Measurements from ENCODE around the gene NRBF2. TPM values are rescaled to one million over a fixed set of nuclear protein-coding genes. Genes with fewer than 3 reads are reported as not detected.

The NRBF2 gene
- total and polyA plus RNA-seq, 2 experiments from 2014 or later = 22.9 to 38.3 TPM

DNA sequence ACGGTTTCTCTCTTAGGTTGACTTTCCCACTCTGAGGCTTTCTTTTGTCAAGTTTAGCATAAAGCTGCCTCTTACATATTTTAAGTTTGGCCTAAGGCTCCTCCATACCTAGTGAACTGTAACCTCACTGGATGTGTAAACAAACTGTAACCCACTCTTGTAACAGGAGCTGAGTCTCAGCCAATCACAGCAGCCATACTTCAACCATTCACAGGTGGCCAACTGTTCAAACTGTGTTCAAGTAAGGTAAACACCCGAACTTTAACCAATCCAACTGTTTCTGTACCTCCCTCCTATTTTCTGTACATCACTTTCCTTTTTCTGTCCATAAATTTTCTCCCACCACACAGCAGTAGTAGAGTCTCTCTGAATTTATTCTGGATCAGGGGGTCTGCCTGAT lies 7.7 kb upstream of the NRBF2 start:
- Histone ChIP-seq H3K79me2 (replicated peaks; ENCODE audit: insufficient read depth) (no peaks in the 10 kb centered on the region), H3K27me3 (ENCODE audit: insufficient read depth) (no peaks in the 10 kb centered on the region), H3F3A (replicated peaks; ENCODE audit: low read depth) (no peaks in the 10 kb centered on the region), H3K4me3 (no peak overlapping the region), H3K9me2 (ENCODE audit: insufficient read depth) (peaks cover 5% of the 10 kb centered on the region), H3K4me2 (no peak overlapping the region), H4K20me1 (replicated peaks; ENCODE audit: insufficient read depth) (no peaks in the 10 kb centered on the region), H3K36me3 (ENCODE audit: insufficient read depth) (no peaks in the 10 kb centered on the region), H3K4me1 (ENCODE audit: insufficient read depth) (no peaks in the 10 kb centered on the region), H2AFZ (0 out of 2 replicates have a peak overlapping the region, but pooled peaks have one; percentile 6), H3K27ac (ENCODE audit: low read depth) (no peak overlapping the region)
- TF ChIP-seq CREB1 (CRISPR knock-in tag; IDR thresholded peaks at IDR 0.05; ENCODE audit: low read depth) = no peak
- TF ChIP-seq STAT1 (IDR thresholded peaks at IDR 0.05; ENCODE audit: unreplicated experiment) = no peak
- TF ChIP-seq, protein P1, sequence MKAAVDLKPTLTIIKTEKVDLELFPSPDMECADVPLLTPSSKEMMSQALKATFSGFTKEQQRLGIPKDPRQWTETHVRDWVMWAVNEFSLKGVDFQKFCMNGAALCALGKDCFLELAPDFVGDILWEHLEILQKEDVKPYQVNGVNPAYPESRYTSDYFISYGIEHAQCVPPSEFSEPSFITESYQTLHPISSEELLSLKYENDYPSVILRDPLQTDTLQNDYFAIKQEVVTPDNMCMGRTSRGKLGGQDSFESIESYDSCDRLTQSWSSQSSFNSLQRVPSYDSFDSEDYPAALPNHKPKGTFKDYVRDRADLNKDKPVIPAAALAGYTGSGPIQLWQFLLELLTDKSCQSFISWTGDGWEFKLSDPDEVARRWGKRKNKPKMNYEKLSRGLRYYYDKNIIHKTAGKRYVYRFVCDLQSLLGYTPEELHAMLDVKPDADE (IDR thresholded peaks at IDR 0.05) = no peak
- TF ChIP-seq REST (IDR thresholded peaks at IDR 0.05; ENCODE audit: unreplicated experiment) = no peak
- Mint-ChIP-seq H3K4me3 (no peak overlapping the region), H3K27ac (no peak overlapping the region), H3K4me1 (peaks cover 6% of the 10 kb centered on the region), H3K9me3 (peaks cover 16% of the 10 kb centered on the region), H3K27me3 (ENCODE audit: insufficient read depth, low read depth, poor library complexity) (no peaks in the 10 kb centered on the region), H3K36me3 (ENCODE audit: low read depth) (peaks cover 4% of the 10 kb centered on the region)
- DNase-seq (ENCODE audit: low spot score) = no peak
- ATAC-seq = no peak

DNA sequence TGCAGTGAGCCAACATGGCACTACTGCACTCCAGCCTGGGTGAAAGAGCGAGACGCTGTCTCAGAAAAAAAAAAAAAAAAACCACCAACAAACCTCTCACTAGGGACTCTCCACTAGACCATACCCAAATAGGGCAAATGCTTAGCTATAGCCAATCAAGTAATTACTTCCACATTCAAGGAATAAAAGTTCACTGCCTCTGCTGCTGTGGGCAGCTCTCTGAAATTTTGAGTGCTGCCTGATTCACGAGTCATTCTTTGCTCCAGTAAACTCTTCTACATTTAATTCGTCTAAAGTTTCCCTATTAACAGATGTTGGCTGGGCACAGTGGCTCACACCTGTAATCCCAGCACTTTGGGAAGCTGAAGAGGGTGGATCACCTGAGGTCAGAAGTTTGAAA lies 4.7 kb upstream of the NRBF2 start:
- Histone ChIP-seq H3K36me3 (ENCODE audit: insufficient read depth) (no peaks in the 10 kb centered on the region), H3K4me3 (no peak overlapping the region), H3F3A (replicated peaks; ENCODE audit: low read depth) (no peaks in the 10 kb centered on the region), H2AFZ (peak overlapping the region; percentile 74; the same call in 1 of the 2 replicates), H4K20me1 (replicated peaks; ENCODE audit: insufficient read depth) (no peaks in the 10 kb centered on the region), H3K9me2 (ENCODE audit: insufficient read depth) (peaks cover 18% of the 10 kb centered on the region), H3K4me1 (ENCODE audit: insufficient read depth) (no peaks in the 10 kb centered on the region), H3K27ac (ENCODE audit: low read depth) (no peak overlapping the region), H3K27me3 (ENCODE audit: insufficient read depth) (no peaks in the 10 kb centered on the region), H3K79me2 (replicated peaks; ENCODE audit: insufficient read depth) (no peaks in the 10 kb centered on the region), H3K4me2 (no peak overlapping the region)
- ATAC-seq = no peak
- Mint-ChIP-seq H3K9me3 (peaks cover 23% of the 10 kb centered on the region), H3K4me1 (peaks cover 6% of the 10 kb centered on the region), H3K27ac (no peak overlapping the region), H3K36me3 (ENCODE audit: low read depth) (peaks cover 21% of the 10 kb centered on the region), H3K27me3 (ENCODE audit: insufficient read depth, low read depth, poor library complexity) (peaks cover 4% of the 10 kb centered on the region), H3K4me3 (no peak overlapping the region)
- TF ChIP-seq NANOG (IDR thresholded peaks at IDR 0.05; ENCODE audit: borderline replicate concordance) (no peak), EZH2 (IDR thresholded peaks at IDR 0.05; ENCODE audit: low read depth, unreplicated experiment) (no peak), ZNF331 (CRISPR knock-in tag; IDR thresholded peaks at IDR 0.05; ENCODE audit: low read depth) (no peak), STAT1 (IDR thresholded peaks at IDR 0.05; ENCODE audit: unreplicated experiment) (no peak), EZH2phosphoT487 (IDR thresholded peaks at IDR 0.05; ENCODE audit: unreplicated experiment) (no peak), CTCF (conservative IDR thresholded peaks at IDR 0.05; ENCODE audit: low read depth in 2 of 2) (no peak)
- no peak for DNase-seq (ENCODE audit: low spot score)
